Measurements from ENCODE around the gene LSAMP. TPM values are rescaled to one million over a fixed set of nuclear protein-coding genes. Genes with fewer than 3 reads are reported as not detected.
A peak's percentile ranks its signal among the peaks of the same experiment; 100 is the strongest.

Gene LSAMP
- total RNA-seq, 1 experiment from 2014 or later, result 3.1 TPM

- intact Hi-C loops (cut with micrococcal nuclease; ENCODE audit: unreplicated experiment) (no loop called here), in situ Hi-C loops (cut with HindIII; ENCODE audit: low pct_unique_long_range_greater_than_20kb, low sequenced_read_pairs) (no loop called here)
- Histone ChIP-seq H3K4me1 (ENCODE audit: control insufficient read depth, insufficient read depth, low read length) (no peaks in the 10 kb centered on the region), H3K27ac (ENCODE audit: low read length) (no peak overlapping the region), H3K9me3 (ENCODE audit: control insufficient read depth, insufficient read depth, low read depth, low read length) (no peaks in the 10 kb centered on the region), H3K36me3 (ENCODE audit: control insufficient read depth, insufficient read depth, low read length) (no peaks in the 10 kb centered on the region), H3K27me3 (ENCODE audit: control insufficient read depth, insufficient read depth, low read length) (no peaks in the 10 kb centered on the region), H3K4me3 (ENCODE audit: low read depth in 2 of 2, low read length in 2 of 2) (no peak overlapping the region)
- CTCF ChIA-PET, result no interaction called here
- ATAC-seq, result no peak
- TF ChIP-seq SIN3A (IDR thresholded peaks at IDR 0.05; ENCODE audit: borderline replicate concordance, insufficient read depth, low read depth, low read length) (no peak), CTCF (IDR thresholded peaks at IDR 0.05) (no peak), TCF7L2 (IDR thresholded peaks at IDR 0.05; ENCODE audit: low read depth, low read length) (no peak)
- POLR2A ChIA-PET, result no interaction called here
- BruUV-seq (replicated peaks), result no TSS peak
- DNase-seq (ENCODE audit: low read depth, low spot score), result no peak
These were observed 380.6 kb downstream of the LSAMP start for GRCh38 chr3:116064646-116065045.

- no TSS peak for BruUV-seq (replicated peaks)
- in situ Hi-C loops (cut with HindIII; ENCODE audit: low pct_unique_long_range_greater_than_20kb, low sequenced_read_pairs) (no loop called here), intact Hi-C loops (cut with micrococcal nuclease; ENCODE audit: unreplicated experiment) (no loop called here)
- CTCF ChIA-PET, result no interaction called here
- no peaks in the 10 kb centered on the region for H3K4me1 ChIP-seq (ENCODE audit: control insufficient read depth, insufficient read depth, low read length)
- no peak for TF ChIP-seq POLR2AphosphoS5 (IDR thresholded peaks at IDR 0.05; ENCODE audit: low read depth, low read length)
- TF ChIP-seq SIN3A (IDR thresholded peaks at IDR 0.05; ENCODE audit: borderline replicate concordance, insufficient read depth, low read depth, low read length), result no peak
- TF ChIP-seq REST (IDR thresholded peaks at IDR 0.05; ENCODE audit: insufficient read depth in 1 of 2, low read depth in 2 of 2, low read length in 1 of 2), result no peak
- TF ChIP-seq CTCF (IDR thresholded peaks at IDR 0.05), result no peak
- TF ChIP-seq TCF7L2 (IDR thresholded peaks at IDR 0.05; ENCODE audit: low read depth, low read length), result no peak
- H3K36me3 ChIP-seq (ENCODE audit: control insufficient read depth, insufficient read depth, low read length), result no peaks in the 10 kb centered on the region
- H3K27me3 ChIP-seq (ENCODE audit: control insufficient read depth, insufficient read depth, low read length), result no peaks in the 10 kb centered on the region
- H3K27ac ChIP-seq (ENCODE audit: low read length), result no peak overlapping the region
- H3K9me3 ChIP-seq (ENCODE audit: control insufficient read depth, insufficient read depth, low read depth, low read length), result no peaks in the 10 kb centered on the region
- DNase-seq (ENCODE audit: low read depth, low spot score) (peak; percentile 57), ATAC-seq (peak; percentile 93)
- POLR2A ChIA-PET, result no interaction called here
- no peak overlapping the region for H3K4me3 ChIP-seq (ENCODE audit: low read depth in 2 of 2, low read length in 2 of 2)
These were observed 385.7 kb downstream of the LSAMP start for GRCh38 chr3:116059421-116060096.
